Stimulated activated CD4-positive, alpha-beta T cell treated with anti-CD3 and anti-CD28 coated beads, TNF-alpha, amount 100 ng/mL, for 48 hours (primary cell): Measurements from ENCODE around the gene DEFB108B.
A peak's percentile ranks its signal among the peaks of the same experiment; 100 is the strongest.
"Not testable (repeated sequence)": the region's sequence is repeated elsewhere in the genome, so short reads cannot be mapped to it uniquely, and the experiment has no call there.

Experiments
- DNase-seq, 3 donors: peaks; one replicate each; pipeline ENCODE4 v3.0.0-alpha.2; 2020; ENCODE audit warnings: low read depth in 3 of 3

The DEFB108B gene

GRCh38 chr11:71813481-71814355 lies 19.3 kb upstream of the DEFB108B start:
- peak; percentile 52 to 65 (median 54) for DNase-seq

GRCh38 chr11:71821539-71821938 lies 11.5 kb upstream of the DEFB108B start:
- DNase-seq = not testable (repeated sequence)

- not testable (repeated sequence) for DNase-seq
Observed at GRCh38 chr11:71829247-71829646, 3.8 kb upstream of the DEFB108B start.

- DNase-seq = not testable (repeated sequence)
Observed at GRCh38 chr11:71829686-71830085, 3.3 kb upstream of the DEFB108B start.

GRCh38 chr11:71842720-71843119 lies 9.7 kb downstream of the DEFB108B start:
- not testable (repeated sequence) for DNase-seq

GRCh38 chr11:71843355-71843754 lies 10.4 kb downstream of the DEFB108B start:
- DNase-seq = not testable (repeated sequence)

DNA sequence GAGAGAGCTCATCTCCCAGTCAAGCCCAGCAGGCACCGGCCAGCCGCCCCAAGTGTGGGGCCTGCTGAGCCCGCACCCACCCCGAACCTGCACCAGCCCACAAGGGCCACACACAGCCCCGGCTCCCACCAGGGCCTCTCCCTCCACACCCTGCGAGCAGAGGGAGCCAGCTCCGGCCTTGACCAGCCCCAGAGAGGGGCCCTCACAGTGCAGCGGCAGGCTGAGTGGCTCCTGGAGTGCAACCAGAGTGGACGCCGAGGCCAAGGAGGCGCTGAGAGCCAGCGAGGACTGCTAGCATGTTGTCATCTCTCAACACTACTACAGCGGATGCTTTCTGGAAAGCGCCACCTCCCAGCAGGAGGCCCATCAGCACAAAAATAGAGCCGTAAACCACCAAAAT lies 10.9 kb downstream of the DEFB108B start:
- no peak for DNase-seq

DNA sequence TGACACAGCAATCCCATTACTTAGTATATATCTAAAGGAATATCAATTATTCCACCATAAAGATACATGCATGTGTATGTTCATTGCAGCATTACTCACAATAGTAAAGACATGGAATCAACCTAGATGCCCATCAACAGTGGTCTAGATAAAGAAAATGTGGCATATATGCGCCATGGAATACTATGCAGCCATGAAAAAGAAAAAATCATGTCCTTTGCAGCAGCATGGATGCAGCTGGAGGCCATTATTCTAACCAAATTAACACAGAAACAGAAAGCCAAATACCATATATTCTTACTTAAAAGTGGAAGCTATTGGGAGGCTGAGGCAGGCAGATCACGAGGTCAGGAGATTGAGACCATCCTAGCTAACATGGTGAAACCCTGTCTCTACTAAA lies 20.9 kb downstream of the DEFB108B start:
- DNase-seq = not testable (repeated sequence)

GRCh38 chr11:71855880-71856279 lies 22.9 kb downstream of the DEFB108B start:
- DNase-seq = not testable (repeated sequence)

DNA sequence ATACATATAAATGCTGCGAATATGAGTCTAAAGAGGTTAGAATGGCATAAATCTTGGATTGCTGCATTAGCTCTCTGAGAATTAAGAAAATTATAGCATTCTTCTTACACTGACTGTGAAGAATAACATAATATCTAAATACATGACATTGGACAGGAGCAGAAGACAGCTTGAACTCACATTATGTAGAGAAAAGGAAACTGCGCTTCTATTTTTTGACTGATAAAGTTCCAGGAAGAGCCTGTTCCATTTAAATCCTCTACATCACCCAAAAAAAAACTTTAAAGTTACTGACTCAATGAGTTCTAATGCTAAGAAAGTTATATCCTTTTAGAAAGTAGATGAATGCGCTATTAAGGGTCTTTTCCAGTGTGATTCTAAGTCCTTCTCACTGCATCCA lies 27.8 kb downstream of the DEFB108B start:
- not testable (repeated sequence) for DNase-seq

GRCh38 chr11:71863978-71864627 lies 31.1 kb downstream of the DEFB108B start:
- not testable (repeated sequence) for DNase-seq

DNA sequence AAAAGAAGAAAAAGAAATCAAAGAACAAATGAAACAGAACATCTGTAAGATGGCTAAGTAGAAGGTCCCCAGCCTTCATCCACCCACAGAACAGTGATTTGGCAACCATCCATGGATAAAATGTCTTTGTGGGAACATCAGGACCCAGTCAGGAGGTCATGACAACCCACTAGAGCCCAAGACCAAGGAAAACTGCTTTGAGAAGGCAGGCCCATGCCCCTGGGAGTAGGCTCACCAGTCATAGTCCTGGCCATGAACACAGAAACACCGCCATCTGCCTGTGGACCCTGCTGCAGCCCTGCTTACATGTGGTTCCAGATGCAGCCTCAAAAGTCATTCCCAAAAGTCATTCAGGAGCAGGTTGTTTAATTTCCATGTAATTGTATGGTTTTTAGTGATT lies 34.2 kb downstream of the DEFB108B start:
- DNase-seq = not testable (repeated sequence)

GRCh38 chr11:71869931-71870330 lies 36.9 kb downstream of the DEFB108B start:
- not testable (repeated sequence) for DNase-seq

- not testable (repeated sequence) for DNase-seq
Observed at GRCh38 chr11:71870661-71871060, 37.7 kb downstream of the DEFB108B start.

DNA sequence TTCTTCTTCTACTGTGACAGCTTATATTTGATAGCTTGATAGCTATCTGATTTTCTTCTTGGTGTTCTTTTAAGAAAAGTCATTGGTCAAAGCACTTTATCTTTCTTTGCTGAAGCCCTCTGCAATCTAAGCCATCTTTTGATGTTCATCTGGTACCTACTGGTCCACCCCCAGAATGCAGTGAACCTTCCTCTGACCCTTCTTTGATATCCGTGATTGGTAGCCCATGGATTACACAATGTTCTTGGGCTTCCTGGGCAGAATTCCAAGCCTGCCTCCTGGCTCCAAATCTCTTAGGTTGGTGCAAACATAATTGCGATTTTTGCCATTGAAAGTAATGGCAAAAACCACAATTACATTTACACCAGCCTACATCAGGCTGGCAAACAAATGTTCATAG lies 43.3 kb downstream of the DEFB108B start:
- not testable (repeated sequence) for DNase-seq

- not testable (repeated sequence) for DNase-seq
Observed at GRCh38 chr11:71878059-71878458, 45.1 kb downstream of the DEFB108B start, which contains the start of gene DEFB131B. Gene DEFB131B, plus strand, starts transcription at chr11:71878453. Its CDS starts 0 bp downstream, at chr11:71878453.

GRCh38 chr11:71885806-71886205 lies 52.8 kb downstream of the DEFB108B start:
- DNase-seq = not testable (repeated sequence)
